Ishikawa (cell line): ENCODE data around the gene USP16.

Experiments
- CEBPB ChIP-seq: IDR thresholded peaks from 2 replicates; pipeline ENCODE4 v1.6.1; 2012
- CREB1 ChIP-seq: IDR thresholded peaks from 2 replicates; pipeline ENCODE4 v1.6.1; 2012; ENCODE audit warnings: low read depth
- EGR1 ChIP-seq: IDR thresholded peaks from 2 replicates; pipeline ENCODE4 v1.6.1; 2012
- EP300 ChIP-seq: IDR thresholded peaks from 2 replicates; pipeline ENCODE4 v1.6.1; 2012; ENCODE audit warnings: borderline replicate concordance
- FOXM1 ChIP-seq: IDR thresholded peaks from 2 replicates; pipeline ENCODE4 v1.6.1; 2012; ENCODE audit warnings: low read depth, borderline replicate concordance
- NFIC ChIP-seq: IDR thresholded peaks from 2 replicates; pipeline ENCODE4 v1.6.1; 2012
- RAD21 ChIP-seq: IDR thresholded peaks from 2 replicates; pipeline ENCODE4 v1.6.1; 2012; ENCODE audit warnings: low read depth
- TAF1 ChIP-seq: IDR thresholded peaks from 2 replicates; pipeline ENCODE4 v1.6.1; 2012; ENCODE audit warnings: low read depth, mild to moderate bottlenecking
- TCF12 ChIP-seq: IDR thresholded peaks from 2 replicates; pipeline ENCODE4 v1.6.1; 2012; ENCODE audit warnings: low read depth
- TEAD4 ChIP-seq: IDR thresholded peaks from 2 replicates; pipeline ENCODE4 v1.6.1; 2012
- YY1 ChIP-seq: IDR thresholded peaks from 2 replicates; pipeline ENCODE4 v1.6.1; 2012; ENCODE audit warnings: low read depth
- ZBTB7A ChIP-seq: IDR thresholded peaks from 2 replicates; pipeline ENCODE4 v1.6.1; 2012; ENCODE audit warnings: low read depth
- TF ChIP-seq, protein P1 (sequence below): IDR thresholded peaks from 2 replicates; pipeline ENCODE4 v1.6.1; 2012; ENCODE audit warnings: low read depth, mild to moderate bottlenecking
- TF ChIP-seq, protein P2 (sequence below): IDR thresholded peaks from 2 replicates; pipeline ENCODE4 v1.6.1; 2012
- TF ChIP-seq, protein P3 (sequence below): IDR thresholded peaks from 2 replicates; pipeline ENCODE4 v1.6.1; 2012

USP16 gene

DNA sequence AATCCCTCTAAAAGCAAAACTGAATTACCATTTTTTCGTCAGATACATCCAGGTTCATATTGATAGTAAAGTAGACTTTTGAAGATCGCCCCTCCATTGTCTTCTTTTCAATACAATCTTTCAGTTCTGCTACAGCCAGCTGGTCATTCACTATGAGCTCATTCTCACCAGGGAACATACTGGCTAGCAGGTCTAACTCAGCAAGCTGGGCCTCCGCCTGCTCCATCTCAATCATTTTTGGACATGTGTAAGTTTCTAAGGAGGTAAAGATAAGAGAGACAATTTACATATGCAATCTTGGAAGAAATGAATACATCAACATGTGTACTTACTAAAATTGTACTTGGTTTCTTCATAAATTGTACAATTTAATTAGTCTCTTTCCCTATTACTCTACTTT lies 16.1 kb upstream of the USP16 start:
- TF ChIP-seq EP300 (no peak), RAD21 (no peak), EGR1 (no peak)
- TF ChIP-seq, protein P1, sequence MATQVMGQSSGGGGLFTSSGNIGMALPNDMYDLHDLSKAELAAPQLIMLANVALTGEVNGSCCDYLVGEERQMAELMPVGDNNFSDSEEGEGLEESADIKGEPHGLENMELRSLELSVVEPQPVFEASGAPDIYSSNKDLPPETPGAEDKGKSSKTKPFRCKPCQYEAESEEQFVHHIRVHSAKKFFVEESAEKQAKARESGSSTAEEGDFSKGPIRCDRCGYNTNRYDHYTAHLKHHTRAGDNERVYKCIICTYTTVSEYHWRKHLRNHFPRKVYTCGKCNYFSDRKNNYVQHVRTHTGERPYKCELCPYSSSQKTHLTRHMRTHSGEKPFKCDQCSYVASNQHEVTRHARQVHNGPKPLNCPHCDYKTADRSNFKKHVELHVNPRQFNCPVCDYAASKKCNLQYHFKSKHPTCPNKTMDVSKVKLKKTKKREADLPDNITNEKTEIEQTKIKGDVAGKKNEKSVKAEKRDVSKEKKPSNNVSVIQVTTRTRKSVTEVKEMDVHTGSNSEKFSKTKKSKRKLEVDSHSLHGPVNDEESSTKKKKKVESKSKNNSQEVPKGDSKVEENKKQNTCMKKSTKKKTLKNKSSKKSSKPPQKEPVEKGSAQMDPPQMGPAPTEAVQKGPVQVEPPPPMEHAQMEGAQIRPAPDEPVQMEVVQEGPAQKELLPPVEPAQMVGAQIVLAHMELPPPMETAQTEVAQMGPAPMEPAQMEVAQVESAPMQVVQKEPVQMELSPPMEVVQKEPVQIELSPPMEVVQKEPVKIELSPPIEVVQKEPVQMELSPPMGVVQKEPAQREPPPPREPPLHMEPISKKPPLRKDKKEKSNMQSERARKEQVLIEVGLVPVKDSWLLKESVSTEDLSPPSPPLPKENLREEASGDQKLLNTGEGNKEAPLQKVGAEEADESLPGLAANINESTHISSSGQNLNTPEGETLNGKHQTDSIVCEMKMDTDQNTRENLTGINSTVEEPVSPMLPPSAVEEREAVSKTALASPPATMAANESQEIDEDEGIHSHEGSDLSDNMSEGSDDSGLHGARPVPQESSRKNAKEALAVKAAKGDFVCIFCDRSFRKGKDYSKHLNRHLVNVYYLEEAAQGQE: no peak
- TF ChIP-seq, protein P2, sequence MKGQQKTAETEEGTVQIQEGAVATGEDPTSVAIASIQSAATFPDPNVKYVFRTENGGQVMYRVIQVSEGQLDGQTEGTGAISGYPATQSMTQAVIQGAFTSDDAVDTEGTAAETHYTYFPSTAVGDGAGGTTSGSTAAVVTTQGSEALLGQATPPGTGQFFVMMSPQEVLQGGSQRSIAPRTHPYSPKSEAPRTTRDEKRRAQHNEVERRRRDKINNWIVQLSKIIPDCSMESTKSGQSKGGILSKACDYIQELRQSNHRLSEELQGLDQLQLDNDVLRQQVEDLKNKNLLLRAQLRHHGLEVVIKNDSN: no peak

DNA sequence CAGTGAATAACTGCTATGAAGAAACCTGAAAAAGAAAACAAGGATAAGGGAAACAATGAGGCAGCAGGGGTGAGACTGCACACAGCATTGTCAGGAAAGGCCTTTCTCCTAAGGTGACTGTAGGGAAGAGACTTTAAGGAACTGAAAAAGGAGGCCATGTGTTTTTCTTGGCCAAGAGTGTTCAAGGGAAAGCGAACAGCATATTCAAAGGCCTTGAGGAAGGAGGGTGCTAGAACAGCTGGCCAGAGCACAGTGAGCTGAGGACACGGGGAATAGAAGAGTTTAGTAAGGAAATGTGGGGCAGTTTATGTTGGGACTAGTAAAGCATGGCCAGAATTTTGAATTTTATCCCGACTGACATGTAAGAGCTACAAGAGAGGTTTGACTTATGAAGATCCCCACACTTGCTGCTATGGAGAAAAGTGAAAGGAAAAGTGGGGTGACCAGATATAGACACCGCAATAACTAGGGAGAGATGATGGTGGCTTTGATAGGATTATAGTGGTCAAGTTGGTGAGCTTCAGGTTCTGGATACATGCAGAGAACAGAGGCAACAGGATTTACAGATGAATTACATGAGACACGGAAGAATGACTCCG lies 6.7 kb upstream of the USP16 start:
- no peak for TF ChIP-seq CREB1
- TF ChIP-seq RAD21: no peak
- no peak for TF ChIP-seq TEAD4
- TF ChIP-seq EGR1: no peak
- TF ChIP-seq, protein P3, sequence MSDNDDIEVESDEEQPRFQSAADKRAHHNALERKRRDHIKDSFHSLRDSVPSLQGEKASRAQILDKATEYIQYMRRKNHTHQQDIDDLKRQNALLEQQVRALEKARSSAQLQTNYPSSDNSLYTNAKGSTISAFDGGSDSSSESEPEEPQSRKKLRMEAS: no peak
- no peak for TF ChIP-seq CEBPB
- no peak for TF ChIP-seq ZBTB7A
- no peak for TF ChIP-seq TAF1

DNA sequence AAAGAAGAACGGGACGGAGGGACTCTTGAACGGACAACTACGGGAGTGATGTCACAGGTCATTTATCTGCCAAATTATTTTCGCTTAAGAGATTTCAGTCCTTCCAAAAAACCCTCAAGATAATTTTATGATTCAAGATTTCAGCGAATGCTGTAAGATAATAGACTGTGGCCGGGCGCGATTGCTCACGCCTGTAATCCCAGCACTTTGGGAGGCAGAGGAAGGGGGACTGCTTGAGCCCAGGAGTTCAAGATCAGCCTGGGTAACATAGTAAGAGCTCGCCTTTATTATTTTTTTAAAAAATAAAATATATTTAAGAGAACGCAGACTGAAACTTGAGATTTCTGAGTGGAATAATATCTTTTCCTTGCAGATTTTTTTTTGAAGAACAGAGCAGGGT lies 5.9 kb upstream of the USP16 start:
- TF ChIP-seq, protein P3: no peak

DNA sequence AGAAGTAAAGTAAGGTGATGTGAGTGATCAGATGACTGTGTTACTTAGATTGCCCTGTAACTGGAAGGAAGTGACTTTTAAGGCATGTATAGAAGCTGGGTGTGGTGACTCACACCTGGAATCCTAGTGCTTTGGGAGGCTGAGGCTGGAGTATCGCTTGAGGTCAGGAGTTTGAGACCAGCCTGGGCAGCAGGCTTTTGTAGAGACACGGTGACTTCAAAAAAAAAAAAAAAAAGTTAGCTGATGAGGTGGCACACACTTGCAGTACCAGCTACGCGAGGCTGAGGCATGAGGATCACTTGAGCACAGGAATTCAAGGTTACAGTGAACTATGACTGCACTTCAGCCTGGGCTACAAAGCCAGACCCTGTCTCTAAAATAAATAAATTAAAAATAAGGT lies 2.3 kb upstream of the USP16 start:
- TF ChIP-seq YY1 (no peak), TEAD4 (no peak), CREB1 (no peak)
- TF ChIP-seq, protein P2: no peak

DNA sequence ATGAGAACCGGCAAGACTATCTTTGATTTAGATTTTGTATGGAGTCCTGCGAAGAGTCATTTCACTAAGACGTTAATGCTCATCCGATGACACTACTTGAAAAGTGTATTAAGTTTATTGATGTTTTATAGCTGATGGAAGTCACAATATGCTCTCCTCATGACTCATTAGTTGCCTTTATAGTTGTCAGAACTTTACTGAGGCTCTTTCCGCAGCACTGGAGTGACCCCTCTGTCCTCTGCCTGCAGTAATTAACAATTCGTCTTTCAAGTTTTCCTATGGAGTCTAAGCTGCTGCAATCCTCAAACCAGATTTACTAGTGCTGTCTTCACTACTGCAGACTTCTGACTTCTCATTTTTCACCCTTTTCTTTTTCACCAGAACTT lies 853 bp downstream of the USP16 start:
- no peak for TF ChIP-seq EGR1
- TF ChIP-seq, protein P3: no peak
- no peak for TF ChIP-seq YY1
- no peak for TF ChIP-seq FOXM1
- TF ChIP-seq TCF12: no peak
- TF ChIP-seq, protein P1: no peak
- no peak for TF ChIP-seq RAD21
- TF ChIP-seq NFIC: no peak
- no peak for TF ChIP-seq CEBPB
- no peak for TF ChIP-seq TAF1

DNA sequence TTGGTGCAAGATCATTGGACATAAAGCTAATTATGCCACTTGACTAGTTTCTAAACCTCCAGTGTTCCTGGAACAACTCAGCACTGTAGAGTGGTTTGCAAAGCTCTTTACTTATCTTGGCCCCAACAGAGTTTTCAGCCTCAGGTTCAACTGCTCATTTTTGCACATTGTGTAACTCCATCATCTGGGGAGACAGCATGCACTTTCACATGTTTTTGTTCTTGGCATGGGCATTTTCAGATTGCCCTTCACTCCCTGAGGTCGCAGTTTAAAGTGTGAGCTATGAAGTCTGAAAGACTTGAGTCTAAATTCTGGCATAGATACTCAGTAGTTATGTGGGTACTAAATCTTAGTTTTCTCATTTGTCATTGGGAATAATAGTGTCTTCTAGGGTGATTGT lies 5.1 kb downstream of the USP16 start:
- TF ChIP-seq EP300 (no peak), EGR1 (no peak), RAD21 (no peak), TCF12 (no peak), TEAD4 (no peak), FOXM1 (no peak), CREB1 (no peak), ZBTB7A (no peak), TAF1 (no peak), NFIC (no peak), YY1 (no peak), CEBPB (no peak)
- TF ChIP-seq, protein P1: no peak
- TF ChIP-seq, protein P3: no peak
- TF ChIP-seq, protein P2: no peak
